HG02943 (cell line): ENCODE data around the gene CDH3.

ENCODE experiments used
- ATAC-seq: cut with Tn5 transposase; IDR thresholded peaks from one replicate; pipeline ENCODE4 v1.9.1; 2021; ENCODE audit warnings: mild to moderate bottlenecking, low read depth, moderate library complexity; ENCODE audit not compliant: unreplicated experiment

The CDH3 gene

GRCh38 chr16:68644715-68645493 lies at the start of gene CDH3:
Gene CDH3 (plus strand): TSS chr16:68645310. CDS start chr16:68645380, 70 bp downstream.
- ATAC-seq = no peak

- no peak for ATAC-seq
Observed at GRCh38 chr16:68596266-68596665, 48.8 kb upstream of the CDH3 start.

- ATAC-seq = no peak
Observed at GRCh38 chr16:68599586-68599985, 45.5 kb upstream of the CDH3 start.

- no peak for ATAC-seq
Observed at GRCh38 chr16:68605746-68606145, 39.4 kb upstream of the CDH3 start.

GRCh38 chr16:68607443-68607842 lies 37.7 kb upstream of the CDH3 start:
- ATAC-seq = no peak

- no peak for ATAC-seq
Observed at GRCh38 chr16:68608330-68608729, 36.8 kb upstream of the CDH3 start.

- ATAC-seq = no peak
Observed at GRCh38 chr16:68612996-68613395, 32.1 kb upstream of the CDH3 start.

GRCh38 chr16:68617734-68618133 lies 27.4 kb upstream of the CDH3 start:
- no peak for ATAC-seq

- no peak for ATAC-seq
Observed at GRCh38 chr16:68626557-68626956, 18.6 kb upstream of the CDH3 start.

GRCh38 chr16:68627951-68628425 lies 17.1 kb upstream of the CDH3 start:
- no peak for ATAC-seq

GRCh38 chr16:68629351-68629910 lies 15.7 kb upstream of the CDH3 start:
- no peak for ATAC-seq

- no peak for ATAC-seq
Observed at GRCh38 chr16:68636064-68636560, 9.0 kb upstream of the CDH3 start.

GRCh38 chr16:68636818-68637217 lies 8.3 kb upstream of the CDH3 start:
- no peak for ATAC-seq

- ATAC-seq = no peak
Observed at GRCh38 chr16:68640972-68641371, 4.1 kb upstream of the CDH3 start.

- no peak for ATAC-seq
Observed at GRCh38 chr16:68642047-68642435, 3.1 kb upstream of the CDH3 start.

- no peak for ATAC-seq
Observed at GRCh38 chr16:68642436-68643101, 2.5 kb upstream of the CDH3 start.

GRCh38 chr16:68643227-68643626 lies 1.9 kb upstream of the CDH3 start:
- no peak for ATAC-seq

- no peak for ATAC-seq
Observed at GRCh38 chr16:68643847-68644246, 1.3 kb upstream of the CDH3 start.

- no peak for ATAC-seq
Observed at GRCh38 chr16:68644296-68644695, 814 bp upstream of the CDH3 start.

- ATAC-seq = no peak
Observed at GRCh38 chr16:68645494-68646388, 631 bp downstream of the CDH3 start.
